ENCODE results near the gene ZNF688. TPM values are rescaled to one million over a fixed set of nuclear protein-coding genes. Genes with fewer than 3 reads are reported as not detected.

The ZNF688 gene
- total RNA-seq, 1 donor from 2014 or later, result 3.6 TPM

Small RNA genes lying within 50 kb of the gene (small RNA-seq; reads per million reads assigned to genes)
- not detected for gene AC093249.4

Other genes with a start within 250 kb of the ZNF688 start
- gene CD2BP2, start 216.4 kb downstream of the ZNF688 start, total RNA-seq (ENCODE audit: low replicate concordance), result 30.4 and 55.1 TPM in 2 replicates
- gene TBC1D10B, start 201.2 kb downstream of the ZNF688 start, total RNA-seq (ENCODE audit: low replicate concordance), result 8.2 and 23.4 TPM in 2 replicates
- 0.68 and 4.1 TPM in 2 replicates for gene MYL11, start 196.9 kb downstream of the ZNF688 start, total RNA-seq (ENCODE audit: low replicate concordance)
- gene SEPTIN1, start 189.2 kb downstream of the ZNF688 start, total RNA-seq (ENCODE audit: low replicate concordance), result 1.1 TPM in 1 of 2 replicates, not detected in the other
- 39.3 and 41.8 TPM in 2 replicates for gene ZNF48, start 176.3 kb downstream of the ZNF688 start, total RNA-seq (ENCODE audit: low replicate concordance)
- 6.0 and 17.7 TPM in 2 replicates for gene ZNF771, start 164.1 kb downstream of the ZNF688 start, total RNA-seq (ENCODE audit: low replicate concordance)
- gene DCTPP1, start 141.7 kb downstream of the ZNF688 start, total RNA-seq (ENCODE audit: low replicate concordance), result 30.4 and 47.9 TPM in 2 replicates
- 9.0 and 13.9 TPM in 2 replicates for gene SEPHS2, start 125.8 kb downstream of the ZNF688 start, total RNA-seq (ENCODE audit: low replicate concordance)
- gene ITGAL, start 99.0 kb downstream of the ZNF688 start, total RNA-seq (ENCODE audit: low replicate concordance), result not detected in 2 replicates
- gene ZNF768, start 45.1 kb downstream of the ZNF688 start, total RNA-seq (ENCODE audit: low replicate concordance), result 15.5 and 49.9 TPM in 2 replicates
- gene ZNF747, start 36.9 kb downstream of the ZNF688 start, total RNA-seq (ENCODE audit: low replicate concordance), result 7.0 and 14.5 TPM in 2 replicates
- gene ZNF764, start 13.3 kb downstream of the ZNF688 start, total RNA-seq (ENCODE audit: low replicate concordance), result 3.6 and 12.6 TPM in 2 replicates
- gene ZNF785, start 14.0 kb upstream of the ZNF688 start, total RNA-seq (ENCODE audit: low replicate concordance), result 17.8 and 19.5 TPM in 2 replicates
- 9.2 and 15.3 TPM in 2 replicates for gene ZNF689, start 38.7 kb upstream of the ZNF688 start, total RNA-seq (ENCODE audit: low replicate concordance)
- gene PRR14, start 79.2 kb upstream of the ZNF688 start, total RNA-seq (ENCODE audit: low replicate concordance), result 3.5 and 14.6 TPM in 2 replicates
- gene FBRS, start 86.7 kb upstream of the ZNF688 start, total RNA-seq (ENCODE audit: low replicate concordance), result 3.6 and 20.5 TPM in 2 replicates
- 4.6 and 8.8 TPM in 2 replicates for gene SRCAP, start 127.5 kb upstream of the ZNF688 start, total RNA-seq (ENCODE audit: low replicate concordance)
- 20.2 and 31.4 TPM in 2 replicates for gene PHKG2, start 176.7 kb upstream of the ZNF688 start, total RNA-seq (ENCODE audit: low replicate concordance)
- 0.56 and 8.0 TPM in 2 replicates for gene CFAP119, start 190.3 kb upstream of the ZNF688 start, total RNA-seq (ENCODE audit: low replicate concordance)
- 45.6 and 77.3 TPM in 2 replicates for gene RNF40, start 190.6 kb upstream of the ZNF688 start, total RNA-seq (ENCODE audit: low replicate concordance)
- 13.7 and 24.5 TPM in 2 replicates for gene ZNF629, start 215.5 kb upstream of the ZNF688 start, total RNA-seq (ENCODE audit: low replicate concordance)